ENCODE measurements around the gene SLC12A1.

The SLC12A1 gene

GRCh38 chr15:48343865-48344264 is 137.8 kb downstream of the SLC12A1 start:
- no peaks in the 10 kb centered on the region; the same call in 1 of the 2 replicates for H4K20me1 ChIP-seq (ENCODE audit: insufficient read depth, low read length)
- no peak overlapping the region for H3K4me3 ChIP-seq (ENCODE audit: low read depth, low read length, poor library complexity, severe bottlenecking)
- TF ChIP-seq CTCF (IDR thresholded peaks at IDR 0.05; ENCODE audit: low read length) (no peak), EZH2 (IDR thresholded peaks at IDR 0.05; ENCODE audit: borderline replicate concordance, low read length) (no peak)
- H3K36me3 ChIP-seq (ENCODE audit: insufficient read depth, low read length): peaks cover 45% of the 10 kb centered on the region
- no peak overlapping the region for H3K27ac ChIP-seq (ENCODE audit: low read depth, low read length, poor library complexity, severe bottlenecking)
- no peaks in the 10 kb centered on the region for H3K27me3 ChIP-seq (ENCODE audit: insufficient read depth, low read length)
- no peaks in the 10 kb centered on the region for H3K4me1 ChIP-seq (ENCODE audit: insufficient read depth, low read length, severe bottlenecking)
- no peaks in the 10 kb centered on the region for H3K9me2 ChIP-seq (ENCODE audit: low read depth, low read length)
- no peaks in the 10 kb centered on the region for H3K79me2 ChIP-seq (ENCODE audit: insufficient read depth, low read length)
- no peak overlapping the region for H3K9ac ChIP-seq (ENCODE audit: low read length)
- no peak overlapping the region for H3K4me2 ChIP-seq (ENCODE audit: low read length)
- no peak overlapping the region for H2AFZ ChIP-seq (ENCODE audit: low read length)
- H3F3A ChIP-seq (ENCODE audit: insufficient read depth, low read length): peaks cover 8% of the 10 kb centered on the region; the same call in 1 of the 2 replicates
- H3K9me3 ChIP-seq (ENCODE audit: low read length): no peaks in the 10 kb centered on the region

- Histone ChIP-seq H3K79me2 (ENCODE audit: insufficient read depth, low read length) (no peaks in the 10 kb centered on the region), H2AFZ (ENCODE audit: low read length) (no peak overlapping the region), H3K9me3 (ENCODE audit: low read length) (no peaks in the 10 kb centered on the region), H3F3A (ENCODE audit: insufficient read depth, low read length) (peaks cover 8% of the 10 kb centered on the region; the same call in 1 of the 2 replicates), H3K4me2 (ENCODE audit: low read length) (no peak overlapping the region), H3K27me3 (ENCODE audit: insufficient read depth, low read length) (no peaks in the 10 kb centered on the region), H3K36me3 (ENCODE audit: insufficient read depth, low read length) (peaks cover 30% of the 10 kb centered on the region), H3K9ac (ENCODE audit: low read length) (no peak overlapping the region), H3K9me2 (ENCODE audit: low read depth, low read length) (no peaks in the 10 kb centered on the region), H3K27ac (ENCODE audit: low read depth, low read length, poor library complexity, severe bottlenecking) (no peak overlapping the region), H3K4me1 (ENCODE audit: insufficient read depth, low read length, severe bottlenecking) (no peaks in the 10 kb centered on the region), H3K4me3 (ENCODE audit: low read depth, low read length, poor library complexity, severe bottlenecking) (no peak overlapping the region), H4K20me1 (ENCODE audit: insufficient read depth, low read length) (no peaks in the 10 kb centered on the region; the same call in 1 of the 2 replicates)
- TF ChIP-seq EZH2 (IDR thresholded peaks at IDR 0.05; ENCODE audit: borderline replicate concordance, low read length) (no peak), CTCF (IDR thresholded peaks at IDR 0.05; ENCODE audit: low read length) (no peak)
Observed at GRCh38 chr15:48345516-48345915, 139.4 kb downstream of the SLC12A1 start.

- Histone ChIP-seq H3K79me2 (ENCODE audit: insufficient read depth, low read length) (no peaks in the 10 kb centered on the region), H3K27me3 (ENCODE audit: insufficient read depth, low read length) (no peaks in the 10 kb centered on the region), H3K36me3 (ENCODE audit: insufficient read depth, low read length) (no peaks in the 10 kb centered on the region), H3K9ac (ENCODE audit: low read length) (no peak overlapping the region), H3K4me1 (ENCODE audit: insufficient read depth, low read length, severe bottlenecking) (no peaks in the 10 kb centered on the region), H3K4me2 (ENCODE audit: low read length) (no peak overlapping the region), H3K27ac (ENCODE audit: low read depth, low read length, poor library complexity, severe bottlenecking) (no peak overlapping the region), H2AFZ (ENCODE audit: low read length) (no peak overlapping the region), H3F3A (ENCODE audit: insufficient read depth, low read length) (no peaks in the 10 kb centered on the region), H3K4me3 (ENCODE audit: low read depth, low read length, poor library complexity, severe bottlenecking) (no peak overlapping the region), H3K9me2 (ENCODE audit: low read depth, low read length) (no peaks in the 10 kb centered on the region), H3K9me3 (ENCODE audit: low read length) (no peaks in the 10 kb centered on the region), H4K20me1 (ENCODE audit: insufficient read depth, low read length) (no peaks in the 10 kb centered on the region)
- TF ChIP-seq CTCF (IDR thresholded peaks at IDR 0.05; ENCODE audit: low read length) (peak; percentile 87), EZH2 (IDR thresholded peaks at IDR 0.05; ENCODE audit: borderline replicate concordance, low read length) (no peak)
Observed at GRCh38 chr15:48352474-48353072, 146.5 kb downstream of the SLC12A1 start.
